ENCODE measurements around the gene DUSP3.

DNA sequence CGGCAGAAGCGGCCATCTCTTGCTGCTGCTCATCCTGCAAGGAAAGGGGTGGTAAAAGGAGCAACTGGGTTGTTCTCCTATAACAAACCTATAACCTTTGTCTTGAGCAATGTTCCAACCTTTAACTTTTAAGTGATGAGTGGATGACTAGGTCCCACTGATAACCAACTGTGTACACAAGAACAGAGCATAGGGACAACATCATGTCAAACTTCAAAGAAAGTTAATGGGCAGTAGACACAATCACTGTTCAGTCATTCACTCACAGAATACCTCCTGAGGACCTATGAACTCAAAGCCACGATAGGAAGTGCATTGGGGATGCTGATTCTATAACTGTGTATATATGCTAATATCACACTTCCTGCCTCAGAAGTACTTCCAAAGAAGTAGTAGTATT is 23.1 kb upstream of the DUSP3 start:
- TF ChIP-seq, protein P1, sequence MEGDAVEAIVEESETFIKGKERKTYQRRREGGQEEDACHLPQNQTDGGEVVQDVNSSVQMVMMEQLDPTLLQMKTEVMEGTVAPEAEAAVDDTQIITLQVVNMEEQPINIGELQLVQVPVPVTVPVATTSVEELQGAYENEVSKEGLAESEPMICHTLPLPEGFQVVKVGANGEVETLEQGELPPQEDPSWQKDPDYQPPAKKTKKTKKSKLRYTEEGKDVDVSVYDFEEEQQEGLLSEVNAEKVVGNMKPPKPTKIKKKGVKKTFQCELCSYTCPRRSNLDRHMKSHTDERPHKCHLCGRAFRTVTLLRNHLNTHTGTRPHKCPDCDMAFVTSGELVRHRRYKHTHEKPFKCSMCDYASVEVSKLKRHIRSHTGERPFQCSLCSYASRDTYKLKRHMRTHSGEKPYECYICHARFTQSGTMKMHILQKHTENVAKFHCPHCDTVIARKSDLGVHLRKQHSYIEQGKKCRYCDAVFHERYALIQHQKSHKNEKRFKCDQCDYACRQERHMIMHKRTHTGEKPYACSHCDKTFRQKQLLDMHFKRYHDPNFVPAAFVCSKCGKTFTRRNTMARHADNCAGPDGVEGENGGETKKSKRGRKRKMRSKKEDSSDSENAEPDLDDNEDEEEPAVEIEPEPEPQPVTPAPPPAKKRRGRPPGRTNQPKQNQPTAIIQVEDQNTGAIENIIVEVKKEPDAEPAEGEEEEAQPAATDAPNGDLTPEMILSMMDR (IDR thresholded peaks at IDR 0.05; ENCODE audit: borderline replicate concordance, extremely low read depth, low read length, poor library complexity, severe bottlenecking), result no peak
- no peak for TF ChIP-seq EZH2 (IDR thresholded peaks at IDR 0.05; ENCODE audit: borderline replicate concordance, low read depth, low read length, severe bottlenecking)

All from DND-41 (cell line).